GM19467 (cell line): ENCODE data around the gene PIGA.

ENCODE experiments used
- ATAC-seq: cut with Tn5 transposase; IDR thresholded peaks from one replicate; pipeline ENCODE4 v1.9.1; 2021; ENCODE audit warnings: mild to moderate bottlenecking, moderate library complexity; ENCODE audit not compliant: unreplicated experiment

PIGA gene

DNA sequence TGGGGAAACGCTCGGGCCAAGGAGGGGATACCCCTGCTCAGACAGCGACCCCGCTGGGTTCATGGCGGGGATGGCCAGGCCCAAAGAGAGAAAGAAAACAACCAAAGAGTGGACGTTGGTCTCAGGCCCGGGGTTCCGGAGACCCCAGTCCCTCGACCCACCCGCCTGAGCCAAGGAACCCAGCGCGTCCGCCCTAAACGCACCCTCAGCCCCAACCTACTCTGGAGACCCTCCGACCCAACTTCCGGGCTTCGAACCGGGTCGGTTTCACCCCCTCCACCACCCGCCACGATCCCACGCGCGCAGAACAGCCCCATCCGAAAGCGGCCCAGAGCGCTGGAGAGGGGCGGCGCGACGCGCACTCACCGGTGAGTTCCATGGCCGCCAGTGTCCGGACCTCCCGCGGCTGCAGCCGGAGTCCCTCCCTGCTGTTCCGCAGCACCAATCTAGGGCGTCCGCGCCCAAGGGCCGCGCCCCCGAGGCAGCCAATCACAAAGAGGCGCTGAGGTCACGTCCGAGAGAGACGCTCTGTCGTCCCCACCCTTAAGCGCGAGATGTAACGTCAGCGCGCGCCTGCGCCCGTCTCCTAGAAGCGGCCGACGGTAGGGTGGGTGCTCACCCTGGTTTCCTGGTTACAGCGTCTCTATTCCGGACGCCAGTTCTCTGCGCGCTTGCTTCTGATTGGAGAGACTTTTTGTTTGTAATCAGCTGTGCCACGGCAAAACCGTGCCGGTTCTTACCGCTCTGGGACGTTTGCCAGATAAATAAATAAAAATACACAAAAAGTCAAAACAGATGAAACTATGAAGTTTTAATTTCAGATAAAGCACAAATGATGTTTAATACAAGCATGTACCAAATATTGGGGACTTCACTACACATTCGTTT, at the start of gene PIGA:
PIGA (minus strand) TSS at position 389 of the 888 bp plus-strand sequence. CDS start 3,593 bp downstream, outside the sequence.
- peak; percentile 99 for ATAC-seq

- ATAC-seq = no peak
These were observed 49.0 kb upstream of the PIGA start, which contains the start of gene VEGFD for GRCh38 chrX:15384304-15384703. TSS of gene VEGFD (minus strand) at chrX:15384413. CDS start at chrX:15383946, 467 bp downstream.

GRCh38 chrX:15382813-15383212, 47.5 kb upstream of the PIGA start:
- no peak for ATAC-seq

DNA sequence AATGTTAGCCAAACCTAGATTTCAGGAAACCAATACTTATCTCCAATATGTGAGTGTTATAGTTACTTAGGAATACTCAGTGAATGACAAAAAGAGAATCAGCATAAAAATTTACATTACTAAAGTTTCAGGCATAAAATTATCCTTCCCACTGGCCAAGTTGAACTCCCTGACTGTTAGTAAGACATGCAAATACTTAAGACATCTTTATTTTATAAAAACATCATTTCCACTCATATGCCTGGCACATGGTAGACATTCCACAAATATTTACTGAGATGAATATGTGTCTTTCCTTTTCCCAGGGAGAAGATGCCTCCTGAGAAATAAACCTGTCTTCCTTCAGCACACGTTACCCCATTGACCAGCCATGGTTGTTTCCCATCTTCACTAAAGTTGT, 41.6 kb upstream of the PIGA start:
- ATAC-seq = no peak

GRCh38 chrX:15373976-15374375, 38.7 kb upstream of the PIGA start:
- ATAC-seq = no peak

- ATAC-seq = no peak
These were observed 31.4 kb upstream of the PIGA start for GRCh38 chrX:15366506-15367352.

GRCh38 chrX:15359701-15360100, 24.4 kb upstream of the PIGA start:
- ATAC-seq = no peak

GRCh38 chrX:15358533-15358932, 23.2 kb upstream of the PIGA start:
- ATAC-seq = no peak

DNA sequence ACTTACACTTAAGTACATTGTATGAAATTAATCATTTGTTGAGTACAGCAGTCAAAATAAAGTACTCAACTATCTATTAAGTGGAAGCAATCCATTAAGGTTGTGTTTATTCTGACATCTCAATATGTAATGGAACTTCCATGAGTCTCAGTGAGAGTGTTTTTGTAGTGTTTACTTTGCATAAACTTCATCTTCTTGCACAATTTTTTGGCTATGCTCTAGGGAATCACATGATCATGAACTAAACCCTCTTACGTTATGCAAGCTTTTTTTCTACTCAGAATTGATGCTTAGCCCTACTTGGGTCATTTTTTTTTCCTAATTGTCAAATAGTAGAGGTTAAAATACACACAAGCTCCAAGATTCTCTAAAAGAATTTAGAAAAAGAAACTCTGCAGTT, 21.1 kb upstream of the PIGA start:
- ATAC-seq = no peak

- no peak for ATAC-seq
These were observed 15.1 kb upstream of the PIGA start for GRCh38 chrX:15350329-15350996.

DNA sequence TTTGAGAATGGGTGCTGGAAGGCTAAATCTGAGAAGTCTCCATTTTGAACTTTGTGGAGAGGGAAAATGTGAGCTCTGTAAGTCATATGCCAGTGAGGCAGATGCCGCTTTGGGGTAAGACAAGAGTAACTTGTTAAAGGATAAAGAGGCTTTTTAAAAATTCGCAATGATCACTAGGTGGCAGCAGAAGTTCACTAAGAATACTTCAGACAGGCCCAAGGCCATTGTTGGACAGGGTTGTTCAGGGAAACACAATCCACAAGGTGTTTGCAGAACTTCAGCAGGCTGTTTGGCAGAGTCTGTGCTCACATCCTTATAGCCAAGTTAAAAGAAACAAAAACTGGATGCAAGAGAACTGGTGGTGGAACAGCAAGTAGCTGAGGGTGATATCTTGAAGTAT, 13.7 kb upstream of the PIGA start:
- peak; percentile 59 for ATAC-seq

- ATAC-seq = no peak
These were observed 10.7 kb upstream of the PIGA start for GRCh38 chrX:15345976-15346375.

GRCh38 chrX:15344106-15344505, 8.8 kb upstream of the PIGA start:
- no peak for ATAC-seq

DNA sequence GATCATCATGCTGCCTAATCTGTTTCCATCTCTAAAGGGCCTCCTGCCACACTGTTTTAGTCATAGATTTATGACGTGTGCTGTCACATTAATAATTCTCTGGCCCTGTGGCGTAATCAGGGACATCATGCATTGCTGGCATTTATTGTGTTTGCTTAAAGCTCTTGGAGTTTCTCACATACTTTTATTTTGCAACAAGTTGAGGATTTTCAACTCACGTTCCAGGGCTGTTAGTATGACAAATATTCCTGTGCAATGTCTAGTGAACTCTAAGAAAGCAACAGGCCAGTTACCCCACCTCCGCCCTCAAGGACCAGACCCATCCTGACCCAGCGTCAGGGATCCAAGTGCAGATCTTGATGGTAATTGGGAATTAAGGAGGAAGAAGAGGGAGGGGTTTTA, 7.8 kb upstream of the PIGA start:
- no peak for ATAC-seq

GRCh38 chrX:15340867-15341266, 5.5 kb upstream of the PIGA start:
- no peak for ATAC-seq

DNA sequence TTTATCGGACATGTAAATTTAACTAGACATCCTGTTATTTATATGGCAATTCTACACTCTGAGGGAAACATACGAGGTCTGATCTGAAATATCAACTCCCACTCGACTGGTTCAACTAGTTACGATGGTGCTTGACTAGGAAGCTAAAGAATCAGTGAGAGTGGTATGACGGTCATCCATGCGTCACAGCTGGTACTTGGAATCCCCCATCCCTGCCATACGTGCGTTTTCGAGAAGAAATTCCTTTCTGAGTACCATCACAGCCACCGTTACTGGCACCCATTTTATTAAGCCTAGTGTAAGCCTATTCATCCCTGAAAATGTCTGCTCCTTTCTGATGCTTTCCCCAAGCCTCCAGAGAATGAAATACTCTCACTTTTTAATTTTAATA, 695 bp upstream of the PIGA start:
- ATAC-seq = no peak

DNA sequence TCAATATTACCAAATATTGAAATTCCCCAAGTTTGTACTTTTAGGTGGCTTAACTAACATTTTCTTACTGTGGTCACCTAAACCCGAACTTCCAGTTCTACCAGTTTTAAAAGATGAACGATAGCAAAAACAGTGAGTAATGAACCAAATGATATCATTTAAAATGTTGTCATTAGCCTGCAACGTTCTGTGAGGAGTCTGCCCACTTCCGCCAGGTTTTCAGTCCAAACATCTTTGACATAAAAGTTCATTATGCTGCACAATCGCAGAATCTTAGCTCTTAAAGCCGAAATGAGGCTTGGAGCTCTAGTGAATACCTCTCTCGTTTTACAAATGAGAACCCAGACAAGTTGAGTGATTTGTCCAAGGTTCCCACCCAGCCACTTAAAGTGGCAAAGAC, 762 bp downstream of the PIGA start:
- ATAC-seq = no peak

GRCh38 chrX:15328821-15329220, 6.5 kb downstream of the PIGA start:
- no peak for ATAC-seq

DNA sequence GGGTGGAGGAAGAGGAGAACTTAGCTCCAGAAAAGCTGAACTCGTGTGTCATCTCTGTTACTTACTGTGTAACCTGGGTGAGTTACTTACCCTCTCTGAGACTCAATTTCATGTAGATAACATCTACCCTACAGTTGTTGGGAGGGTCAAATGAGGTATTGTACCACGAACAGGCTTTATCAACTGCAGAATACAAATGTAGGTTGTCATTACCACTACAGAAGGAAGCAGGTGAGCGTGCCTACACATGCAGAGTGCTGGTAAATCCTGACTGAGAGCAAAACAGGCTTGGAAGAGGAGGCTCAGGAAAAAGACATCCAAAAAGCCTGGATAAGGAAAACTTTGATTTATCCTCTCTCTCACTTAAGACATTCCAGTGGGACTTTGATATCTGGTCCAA, 7.2 kb downstream of the PIGA start:
- ATAC-seq = no peak

DNA sequence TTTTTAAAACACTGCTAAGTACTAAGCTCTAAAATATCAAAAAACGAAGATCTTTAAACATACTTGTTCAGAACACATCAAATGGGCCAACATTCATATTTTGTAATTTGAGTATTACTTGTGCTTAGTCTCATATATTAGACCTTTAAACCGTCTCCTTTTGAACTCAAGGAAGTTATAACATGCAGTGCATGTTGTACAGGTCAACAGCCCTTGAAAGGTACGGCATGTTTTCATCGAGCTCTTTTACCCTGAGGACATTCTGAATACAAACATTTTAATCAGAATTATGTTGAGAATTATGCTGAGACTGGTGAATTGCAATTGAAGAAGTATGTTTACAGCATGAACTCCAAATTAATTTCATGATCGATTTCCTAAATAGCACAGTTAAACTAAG, 12.9 kb downstream of the PIGA start:
- no peak for ATAC-seq

DNA sequence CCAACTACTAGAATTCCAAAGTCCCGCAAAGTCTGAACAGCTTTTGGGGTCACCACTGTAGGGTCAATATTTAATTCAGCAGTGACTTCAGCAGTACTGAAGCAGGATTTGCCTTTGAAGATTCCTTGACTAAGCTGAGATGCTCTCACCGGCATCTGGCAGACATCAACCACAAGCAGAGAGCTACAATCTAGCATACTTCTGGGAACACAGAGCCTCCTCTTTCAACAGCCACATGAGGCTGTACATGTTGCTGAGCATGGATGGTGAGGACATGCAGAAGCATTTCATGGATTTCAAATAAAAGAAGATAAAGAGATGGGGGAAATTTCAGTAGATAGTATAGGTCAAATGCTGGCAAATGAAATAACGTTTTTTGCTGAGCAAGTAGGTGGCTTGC, 13.3 kb downstream of the PIGA start:
- ATAC-seq = no peak
